ENCODE results near the gene PRR23E. TPM values are rescaled to one million over a fixed set of nuclear protein-coding genes. Genes with fewer than 3 reads are reported as not detected.

Gene PRR23E
- total RNA-seq, 1 donor from 2014 or later = not detected

- H3K4me1 Mint-ChIP-seq (ENCODE audit: low read depth, unreplicated experiment) = peaks cover 8% of the 10 kb centered on the region
- Histone ChIP-seq H4K20me1 (ENCODE audit: insufficient read depth, low read length) (no peaks in the 10 kb centered on the region), H3K9ac (ENCODE audit: low read length) (no peak overlapping the region), H3K79me2 (ENCODE audit: insufficient read depth, low read length) (no peaks in the 10 kb centered on the region), H2AFZ (ENCODE audit: low read depth, low read length) (no peak overlapping the region), H3K4me1 (ENCODE audit: insufficient read depth, low read length) (no peaks in the 10 kb centered on the region), H3K27ac (ENCODE audit: low read depth, low read length) (no peak overlapping the region), H3K4me3 (ENCODE audit: insufficient read depth, low read depth, low read length) (no peak overlapping the region), H3K9me3 (ENCODE audit: insufficient read depth, low read depth, low read length) (no peaks in the 10 kb centered on the region), H3K27me3 (ENCODE audit: insufficient read depth, low read length) (no peaks in the 10 kb centered on the region), H3K36me3 (ENCODE audit: insufficient read depth, low read length) (no peaks in the 10 kb centered on the region), H3K4me2 (ENCODE audit: low read length) (no peak overlapping the region)
- TF ChIP-seq EZH2 (IDR thresholded peaks at IDR 0.05; ENCODE audit: insufficient read depth, low read length) = no peak
- TF ChIP-seq, protein P1, sequence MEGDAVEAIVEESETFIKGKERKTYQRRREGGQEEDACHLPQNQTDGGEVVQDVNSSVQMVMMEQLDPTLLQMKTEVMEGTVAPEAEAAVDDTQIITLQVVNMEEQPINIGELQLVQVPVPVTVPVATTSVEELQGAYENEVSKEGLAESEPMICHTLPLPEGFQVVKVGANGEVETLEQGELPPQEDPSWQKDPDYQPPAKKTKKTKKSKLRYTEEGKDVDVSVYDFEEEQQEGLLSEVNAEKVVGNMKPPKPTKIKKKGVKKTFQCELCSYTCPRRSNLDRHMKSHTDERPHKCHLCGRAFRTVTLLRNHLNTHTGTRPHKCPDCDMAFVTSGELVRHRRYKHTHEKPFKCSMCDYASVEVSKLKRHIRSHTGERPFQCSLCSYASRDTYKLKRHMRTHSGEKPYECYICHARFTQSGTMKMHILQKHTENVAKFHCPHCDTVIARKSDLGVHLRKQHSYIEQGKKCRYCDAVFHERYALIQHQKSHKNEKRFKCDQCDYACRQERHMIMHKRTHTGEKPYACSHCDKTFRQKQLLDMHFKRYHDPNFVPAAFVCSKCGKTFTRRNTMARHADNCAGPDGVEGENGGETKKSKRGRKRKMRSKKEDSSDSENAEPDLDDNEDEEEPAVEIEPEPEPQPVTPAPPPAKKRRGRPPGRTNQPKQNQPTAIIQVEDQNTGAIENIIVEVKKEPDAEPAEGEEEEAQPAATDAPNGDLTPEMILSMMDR (IDR thresholded peaks at IDR 0.05; ENCODE audit: insufficient read depth, low read depth, low read length) = no peak
- peaks cover 20% of the 10 kb centered on the region for H3K27me3 Mint-ChIP-seq (ENCODE audit: low read depth, unreplicated experiment)
- H3K27ac Mint-ChIP-seq (ENCODE audit: unreplicated experiment) = no peak overlapping the region
- peaks cover 11% of the 10 kb centered on the region for H3K9me3 Mint-ChIP-seq (ENCODE audit: unreplicated experiment)
- no peaks in the 10 kb centered on the region for H3K36me3 Mint-ChIP-seq (ENCODE audit: low read depth, unreplicated experiment)
- H3K4me3 Mint-ChIP-seq (ENCODE audit: unreplicated experiment) = no peak overlapping the region
- no peak for DNase-seq (ENCODE audit: low read depth)
- FAIRE-seq = no peak
These were observed 31.2 kb downstream of the PRR23E start for GRCh38 chr3:127224118-127224517.

DNA sequence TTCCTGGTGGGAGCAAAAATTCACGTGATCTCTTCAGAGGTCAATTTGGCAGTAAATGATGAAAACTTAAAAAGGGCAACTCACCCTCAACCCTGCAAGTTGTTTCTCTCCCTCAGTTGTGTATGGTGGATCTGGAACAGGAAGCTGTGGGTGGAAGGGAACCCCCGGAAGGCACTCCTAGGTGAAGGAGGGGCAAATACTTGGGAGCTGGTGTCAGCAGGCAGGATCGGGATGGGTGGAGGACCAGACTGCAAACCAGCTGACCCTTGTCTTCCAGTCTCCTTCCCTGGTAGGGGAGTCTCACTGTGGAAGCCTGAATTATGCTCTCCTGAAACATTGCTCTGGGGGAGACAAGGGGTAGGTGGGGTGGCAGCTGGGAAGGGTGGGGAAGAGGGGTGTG lies 33.5 kb downstream of the PRR23E start:
- Histone ChIP-seq H2AFZ (ENCODE audit: low read depth, low read length) (no peak overlapping the region), H3K27me3 (ENCODE audit: insufficient read depth, low read length) (no peaks in the 10 kb centered on the region), H3K4me1 (ENCODE audit: insufficient read depth, low read length) (no peaks in the 10 kb centered on the region), H3K27ac (ENCODE audit: low read depth, low read length) (no peak overlapping the region), H3K4me2 (ENCODE audit: low read length) (no peak overlapping the region), H3K9me3 (ENCODE audit: insufficient read depth, low read depth, low read length) (no peaks in the 10 kb centered on the region), H4K20me1 (ENCODE audit: insufficient read depth, low read length) (no peaks in the 10 kb centered on the region), H3K9ac (ENCODE audit: low read length) (no peak overlapping the region), H3K79me2 (ENCODE audit: insufficient read depth, low read length) (no peaks in the 10 kb centered on the region), H3K4me3 (ENCODE audit: insufficient read depth, low read depth, low read length) (no peak overlapping the region), H3K36me3 (ENCODE audit: insufficient read depth, low read length) (no peaks in the 10 kb centered on the region)
- DNase-seq (ENCODE audit: low read depth) = no peak
- FAIRE-seq = no peak
- H3K36me3 Mint-ChIP-seq (ENCODE audit: low read depth, unreplicated experiment) = no peaks in the 10 kb centered on the region
- peaks cover 25% of the 10 kb centered on the region for H3K27me3 Mint-ChIP-seq (ENCODE audit: low read depth, unreplicated experiment)
- no peak overlapping the region for H3K27ac Mint-ChIP-seq (ENCODE audit: unreplicated experiment)
- H3K9me3 Mint-ChIP-seq (ENCODE audit: unreplicated experiment) = peaks cover 16% of the 10 kb centered on the region
- TF ChIP-seq, protein P1 (IDR thresholded peaks at IDR 0.05; ENCODE audit: insufficient read depth, low read depth, low read length) = no peak
- TF ChIP-seq EZH2 (IDR thresholded peaks at IDR 0.05; ENCODE audit: insufficient read depth, low read length) = no peak
- H3K4me3 Mint-ChIP-seq (ENCODE audit: unreplicated experiment) = no peak overlapping the region
- H3K4me1 Mint-ChIP-seq (ENCODE audit: low read depth, unreplicated experiment) = peaks cover 4% of the 10 kb centered on the region

- Histone ChIP-seq H3K36me3 (ENCODE audit: insufficient read depth, low read length) (no peaks in the 10 kb centered on the region), H3K27ac (ENCODE audit: low read depth, low read length) (no peak overlapping the region), H3K27me3 (ENCODE audit: insufficient read depth, low read length) (no peaks in the 10 kb centered on the region), H3K9me3 (ENCODE audit: insufficient read depth, low read depth, low read length) (no peaks in the 10 kb centered on the region), H3K4me1 (ENCODE audit: insufficient read depth, low read length) (no peaks in the 10 kb centered on the region), H4K20me1 (ENCODE audit: insufficient read depth, low read length) (no peaks in the 10 kb centered on the region), H3K79me2 (ENCODE audit: insufficient read depth, low read length) (no peaks in the 10 kb centered on the region), H2AFZ (ENCODE audit: low read depth, low read length) (no peak overlapping the region), H3K4me3 (ENCODE audit: insufficient read depth, low read depth, low read length) (no peak overlapping the region), H3K9ac (ENCODE audit: low read length) (no peak overlapping the region), H3K4me2 (ENCODE audit: low read length) (no peak overlapping the region)
- FAIRE-seq (no peak), DNase-seq (ENCODE audit: low read depth) (no peak)
- no peak for TF ChIP-seq EZH2 (IDR thresholded peaks at IDR 0.05; ENCODE audit: insufficient read depth, low read length)
- TF ChIP-seq, protein P1 (IDR thresholded peaks at IDR 0.05; ENCODE audit: insufficient read depth, low read depth, low read length) = no peak
- no peak overlapping the region for H3K27ac Mint-ChIP-seq (ENCODE audit: unreplicated experiment)
- H3K36me3 Mint-ChIP-seq (ENCODE audit: low read depth, unreplicated experiment) = no peaks in the 10 kb centered on the region
- H3K27me3 Mint-ChIP-seq (ENCODE audit: low read depth, unreplicated experiment) = peaks cover 26% of the 10 kb centered on the region
- peaks cover 16% of the 10 kb centered on the region for H3K9me3 Mint-ChIP-seq (ENCODE audit: unreplicated experiment)
- no peak overlapping the region for H3K4me3 Mint-ChIP-seq (ENCODE audit: unreplicated experiment)
- peaks cover 4% of the 10 kb centered on the region for H3K4me1 Mint-ChIP-seq (ENCODE audit: low read depth, unreplicated experiment)
These were observed 34.3 kb downstream of the PRR23E start for GRCh38 chr3:127226946-127227842.

Data from astrocyte (in vitro differentiated cells and primary cell).